Stimulated activated CD4-positive, alpha-beta T cell treated with anti-CD3 and anti-CD28 coated beads, TNF-alpha, amount 100 ng/mL, for 4 hours (primary cell): Measurements from ENCODE around the gene REXO1.
"Not testable (repeated sequence)": the region's sequence is repeated elsewhere in the genome, so short reads cannot be mapped to it uniquely, and the experiment has no call there.

Experiments used
- DNase-seq, 3 experiments: peaks; one replicate each; pipeline ENCODE4 v3.0.0-alpha.2; 2020; ENCODE audit warnings: low read depth in 3 of 3

Gene REXO1

GRCh38 chr19:1848399-1849131, at the start of gene REXO1:
Gene REXO1 (minus strand): TSS chr19:1848483. CDS start chr19:1848358, 125 bp downstream.
- peak; percentile 95 to 97 (median 96) for DNase-seq

GRCh38 chr19:1896508-1896907, 48.2 kb upstream of the REXO1 start:
- DNase-seq, result no peak

- no peak for DNase-seq
Measured at GRCh38 chr19:1893791-1894190, 45.5 kb upstream of the REXO1 start.

- no peak for DNase-seq
Measured at GRCh38 chr19:1889907-1890306, 41.6 kb upstream of the REXO1 start.

- no peak for DNase-seq
Measured at GRCh38 chr19:1888385-1888784, 40.1 kb upstream of the REXO1 start.

- not testable (repeated sequence) for DNase-seq
Measured at GRCh38 chr19:1886360-1886759, 38.1 kb upstream of the REXO1 start.

GRCh38 chr19:1885398-1886119, 37.3 kb upstream of the REXO1 start, which contains the start of gene ABHD17A:
Gene ABHD17A (minus strand): TSS chr19:1885496. CDS start chr19:1881566, 3,930 bp downstream.
- peak; percentile 89 to 95 (median 91) for DNase-seq

GRCh38 chr19:1884719-1885334, 36.5 kb upstream of the REXO1 start:
- no peak for DNase-seq

GRCh38 chr19:1884291-1884718, 36.0 kb upstream of the REXO1 start:
- no peak for DNase-seq

GRCh38 chr19:1883784-1884183, 35.5 kb upstream of the REXO1 start:
- DNase-seq, result no peak

GRCh38 chr19:1882786-1883692, 34.8 kb upstream of the REXO1 start:
- no peak for DNase-seq

- DNase-seq, result peak in 1 of 3 experiments; percentile 57
Measured at GRCh38 chr19:1882089-1882785, 34.0 kb upstream of the REXO1 start.

GRCh38 chr19:1881393-1882088, 33.3 kb upstream of the REXO1 start:
- DNase-seq, result not testable (repeated sequence)

- DNase-seq, result no peak
Measured at GRCh38 chr19:1880611-1881392, 32.5 kb upstream of the REXO1 start.

- not testable (repeated sequence) for DNase-seq
Measured at GRCh38 chr19:1879982-1880381, 31.7 kb upstream of the REXO1 start.

- not testable (repeated sequence) for DNase-seq
Measured at GRCh38 chr19:1878583-1878982, 30.3 kb upstream of the REXO1 start.

GRCh38 chr19:1877280-1877660, 29.0 kb upstream of the REXO1 start:
- not testable (repeated sequence) for DNase-seq

GRCh38 chr19:1876496-1877279, 28.4 kb upstream of the REXO1 start:
- not testable (repeated sequence) for DNase-seq
